DMS114 treated with DMSO at 0.1 percent for 48 hours (cell line): ENCODE measurements around the gene DCUN1D4.
A peak's percentile ranks its signal among the peaks of the same experiment; 100 is the strongest.
"Not testable (repeated sequence)": the region's sequence is repeated elsewhere in the genome, so short reads cannot be mapped to it uniquely, and the experiment has no call there.

ENCODE experiments used
- DNase-seq: peaks from one replicate; lab custom pipeline; 2025; ENCODE audit not compliant: unreplicated experiment; lab: John Stamatoyannopoulos, UW

The DCUN1D4 gene

DNA sequence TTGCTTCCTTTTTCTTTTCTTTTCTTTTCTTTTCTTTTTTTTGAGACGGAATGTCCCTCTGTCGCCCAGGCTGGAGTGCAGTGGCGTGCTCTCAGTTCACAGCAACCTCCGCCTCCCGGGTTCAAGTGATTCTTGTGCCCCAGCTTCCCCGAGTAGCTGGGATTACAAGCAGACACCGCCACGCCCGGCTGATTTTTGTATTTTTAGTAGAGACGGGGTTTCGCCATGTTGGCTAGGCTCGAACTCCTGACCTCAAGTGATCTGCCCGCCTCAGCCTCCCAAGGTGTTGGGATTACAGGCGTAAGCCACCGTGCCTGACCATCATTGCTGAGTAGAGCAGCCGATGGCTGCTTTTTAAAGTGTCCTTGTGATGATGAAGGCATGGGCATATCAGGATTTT is 50.4 kb downstream of the DCUN1D4 start:
- DNase-seq: not testable (repeated sequence)

- DNase-seq: no peak
Observed at GRCh38 chr4:51894059-51894645, 51.2 kb downstream of the DCUN1D4 start.

GRCh38 chr4:51895158-51895557 is 52.2 kb downstream of the DCUN1D4 start:
- no peak for DNase-seq

GRCh38 chr4:51895816-51896408 is 53.0 kb downstream of the DCUN1D4 start:
- peak; percentile 13 for DNase-seq

- no peak for DNase-seq
Observed at GRCh38 chr4:51901363-51901762, 58.4 kb downstream of the DCUN1D4 start.

GRCh38 chr4:51906167-51906958 is 63.4 kb downstream of the DCUN1D4 start:
- DNase-seq: no peak

- no peak for DNase-seq
Observed at GRCh38 chr4:51907006-51907669, 64.2 kb downstream of the DCUN1D4 start.

DNA sequence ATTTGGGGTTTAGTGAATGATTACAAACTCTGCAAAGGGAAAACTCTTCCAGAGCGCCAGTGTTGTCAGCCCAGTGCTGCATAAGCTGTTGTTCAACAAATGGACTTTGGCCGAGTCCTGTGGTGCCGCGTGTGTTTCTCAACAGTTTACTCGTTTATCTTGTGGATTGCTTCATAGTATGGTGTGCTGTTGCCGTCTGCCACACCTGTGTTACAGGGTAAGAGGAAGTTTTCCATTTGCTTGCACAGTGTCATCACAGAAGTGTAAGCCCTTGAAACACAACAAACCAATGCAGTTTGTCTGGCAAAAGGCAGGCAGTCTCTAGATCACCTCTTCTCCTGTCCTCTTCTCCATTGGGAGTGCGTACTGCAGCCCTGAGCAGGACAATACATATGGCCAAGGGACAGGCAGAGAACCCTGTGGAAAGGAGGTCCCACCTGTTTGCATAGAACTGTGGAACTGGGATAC is 66.3 kb downstream of the DCUN1D4 start:
- no peak for DNase-seq

- no peak for DNase-seq
Observed at GRCh38 chr4:51918251-51918650, 75.3 kb downstream of the DCUN1D4 start.

DNA sequence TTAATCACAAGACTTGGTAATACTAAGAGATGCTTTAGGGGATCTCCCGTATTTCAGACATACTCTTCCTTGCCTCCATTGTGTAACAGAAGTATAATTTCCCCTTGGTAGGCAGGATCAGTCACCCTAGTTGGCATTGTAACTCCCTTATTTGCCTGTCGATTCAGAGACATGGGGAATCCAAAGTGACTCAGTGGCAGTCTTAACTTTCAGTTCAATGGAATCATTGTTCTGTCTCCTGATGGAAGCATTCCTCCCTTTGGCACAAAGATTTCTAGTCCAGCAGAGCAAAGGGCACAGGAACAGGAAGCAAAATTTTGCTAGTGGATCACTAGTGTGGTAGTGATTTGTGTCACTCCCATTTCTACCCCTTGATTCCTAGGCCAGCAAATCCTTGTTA is 80.4 kb downstream of the DCUN1D4 start:
- no peak for DNase-seq

GRCh38 chr4:51925307-51925706 is 82.4 kb downstream of the DCUN1D4 start:
- no peak for DNase-seq

DNA sequence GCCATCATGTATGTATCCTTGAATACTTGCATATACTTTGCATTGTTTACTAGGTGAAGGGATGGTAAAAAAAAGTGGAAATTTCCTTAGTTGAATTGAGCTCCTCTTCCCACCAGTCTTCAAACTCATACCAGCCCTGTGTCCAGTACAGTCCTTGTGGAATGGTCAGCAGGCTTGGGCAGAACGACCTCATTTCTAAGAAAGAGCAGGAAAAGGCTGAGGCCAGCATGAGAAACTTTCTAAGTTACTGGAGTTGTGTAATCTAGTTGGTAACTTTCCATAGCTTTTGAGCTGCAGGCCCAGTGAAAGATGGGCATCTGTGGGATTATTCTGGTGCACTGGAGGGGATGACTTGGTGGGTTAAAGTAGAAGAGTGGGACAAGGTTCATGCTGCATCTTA is 87.6 kb downstream of the DCUN1D4 start:
- no peak for DNase-seq

DNA sequence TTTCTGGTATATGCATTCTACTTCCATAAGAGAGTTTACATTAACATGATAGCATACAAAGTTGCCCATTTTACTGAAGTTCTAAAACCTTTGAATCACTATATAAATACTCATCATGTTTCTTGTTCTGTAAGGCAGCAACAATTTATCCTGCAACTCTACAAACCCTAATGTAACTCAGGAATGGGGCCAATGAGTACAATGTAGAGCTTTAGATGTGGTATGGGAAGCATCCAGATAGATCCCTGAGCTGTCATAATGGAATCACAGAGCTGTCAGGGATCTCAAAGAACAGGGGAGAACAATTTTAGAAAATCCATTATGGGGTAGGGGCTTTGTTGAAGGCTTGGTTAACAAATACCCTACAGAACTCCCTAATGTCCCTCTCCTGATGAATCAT is 88.5 kb downstream of the DCUN1D4 start:
- no peak for DNase-seq

DNA sequence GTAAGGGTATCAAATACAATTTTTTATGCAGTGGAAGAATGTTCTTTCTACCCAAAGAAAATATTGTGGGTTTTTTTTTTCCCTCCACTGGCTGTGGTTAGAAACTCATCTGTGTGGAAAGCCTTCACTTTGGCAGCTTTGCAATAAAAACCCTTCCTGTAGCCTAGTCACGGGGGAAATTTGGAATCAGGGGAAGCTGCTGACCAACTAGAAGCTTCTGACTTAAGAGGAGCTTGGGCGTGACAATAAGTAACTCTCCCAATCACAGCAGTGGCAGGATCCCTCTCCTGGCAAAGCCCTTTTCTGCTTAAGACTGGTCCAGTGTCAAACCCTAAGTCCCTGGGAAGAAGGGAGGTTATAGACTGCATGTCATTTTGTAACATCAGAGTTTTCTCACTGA is 89.3 kb downstream of the DCUN1D4 start:
- no peak for DNase-seq

- no peak for DNase-seq
Observed at GRCh38 chr4:51932684-51933083, 89.7 kb downstream of the DCUN1D4 start.

DNA sequence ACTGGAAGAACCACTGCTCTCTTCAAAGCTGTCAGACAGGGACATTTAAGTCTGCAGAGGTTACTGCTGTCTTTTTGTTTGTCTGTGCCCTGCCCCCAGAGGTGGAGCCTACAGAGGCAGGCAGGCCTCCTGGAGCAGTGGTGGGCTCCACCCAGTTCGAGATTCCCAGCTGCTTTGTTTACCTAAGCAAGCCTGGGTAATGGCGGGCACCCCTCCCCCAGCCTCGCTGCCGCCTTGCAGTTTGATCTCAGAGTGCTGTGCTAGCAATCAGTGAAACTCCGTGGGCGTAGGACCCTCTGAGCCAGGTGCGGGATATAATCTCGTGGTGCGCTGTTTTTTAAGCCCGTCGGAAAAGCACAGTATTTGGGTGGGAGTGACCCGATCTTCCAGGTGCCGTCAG is 97.5 kb downstream of the DCUN1D4 start:
- not testable (repeated sequence) for DNase-seq

DNA sequence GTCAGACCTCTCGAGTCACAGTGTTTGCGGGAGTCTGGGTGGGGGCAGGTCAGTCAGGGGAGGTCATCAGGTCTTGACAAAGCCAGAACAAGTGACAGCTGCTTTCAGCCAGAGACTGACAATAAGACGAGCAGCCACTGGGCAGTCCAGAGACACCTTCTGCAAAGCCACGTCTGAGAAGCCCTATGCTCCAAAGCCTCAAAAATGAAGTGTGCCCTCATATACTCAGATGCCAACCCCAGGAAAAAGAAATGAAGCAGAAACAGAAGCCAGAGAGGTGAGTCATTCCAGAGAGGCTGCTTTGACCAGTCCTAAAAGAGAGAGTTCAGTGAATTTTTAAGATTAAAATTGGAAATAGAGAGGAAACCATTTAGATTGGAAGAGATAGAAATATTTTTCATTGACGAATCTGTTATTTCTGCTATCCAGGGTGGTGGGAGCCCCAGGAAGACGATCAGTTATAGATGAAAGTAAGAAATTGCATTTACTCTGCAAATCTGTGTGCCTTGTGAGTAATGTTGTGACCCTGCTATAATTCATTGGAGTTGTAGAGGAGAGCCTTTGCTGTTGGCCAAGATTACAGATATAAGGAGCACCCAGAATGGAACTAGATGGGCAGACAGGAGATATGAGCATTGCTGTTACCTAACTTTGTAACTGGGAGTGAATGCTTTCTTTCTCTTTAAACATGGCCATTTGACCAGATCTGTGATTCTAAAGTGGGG is 99.3 kb downstream of the DCUN1D4 start:
- no peak for DNase-seq

DNA sequence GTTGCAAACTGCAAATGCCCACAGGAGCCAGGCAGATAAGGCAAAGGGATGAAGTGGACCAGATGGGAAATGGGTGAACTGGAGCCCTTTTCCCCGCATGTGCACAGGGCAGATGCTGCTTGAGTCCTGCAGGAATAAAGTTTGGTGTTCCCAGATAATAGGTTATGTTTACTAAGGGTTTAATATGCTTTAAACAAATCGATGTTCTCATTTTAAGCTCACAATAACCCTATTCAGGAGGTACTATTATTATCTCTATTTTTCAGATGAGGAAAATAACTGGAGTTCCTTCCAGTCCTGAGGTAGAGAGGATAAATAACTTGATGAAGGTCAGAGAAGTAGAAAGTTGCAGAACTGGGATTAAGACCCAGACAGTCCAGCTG is 99.9 kb downstream of the DCUN1D4 start:
- no peak for DNase-seq

DNA sequence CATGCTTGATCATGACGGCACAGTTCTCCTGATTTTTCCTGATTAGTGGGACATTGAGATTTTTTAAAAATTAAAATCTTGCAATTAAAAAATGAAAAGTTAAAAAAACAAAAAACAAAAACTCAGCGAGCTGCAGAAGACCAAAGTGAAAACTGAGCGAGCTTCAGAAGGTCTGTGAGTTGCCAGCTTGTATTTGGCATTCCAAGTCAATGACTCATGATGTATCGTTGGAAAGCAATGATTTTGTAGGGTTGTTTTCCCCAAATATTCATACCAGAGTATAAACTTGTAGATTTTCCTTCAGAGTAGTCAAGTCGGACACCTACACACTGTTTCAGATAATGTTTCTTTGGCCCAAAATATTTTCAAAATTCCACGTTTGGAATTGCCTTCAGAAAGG is 100.3 kb downstream of the DCUN1D4 start:
- DNase-seq: no peak

DNA sequence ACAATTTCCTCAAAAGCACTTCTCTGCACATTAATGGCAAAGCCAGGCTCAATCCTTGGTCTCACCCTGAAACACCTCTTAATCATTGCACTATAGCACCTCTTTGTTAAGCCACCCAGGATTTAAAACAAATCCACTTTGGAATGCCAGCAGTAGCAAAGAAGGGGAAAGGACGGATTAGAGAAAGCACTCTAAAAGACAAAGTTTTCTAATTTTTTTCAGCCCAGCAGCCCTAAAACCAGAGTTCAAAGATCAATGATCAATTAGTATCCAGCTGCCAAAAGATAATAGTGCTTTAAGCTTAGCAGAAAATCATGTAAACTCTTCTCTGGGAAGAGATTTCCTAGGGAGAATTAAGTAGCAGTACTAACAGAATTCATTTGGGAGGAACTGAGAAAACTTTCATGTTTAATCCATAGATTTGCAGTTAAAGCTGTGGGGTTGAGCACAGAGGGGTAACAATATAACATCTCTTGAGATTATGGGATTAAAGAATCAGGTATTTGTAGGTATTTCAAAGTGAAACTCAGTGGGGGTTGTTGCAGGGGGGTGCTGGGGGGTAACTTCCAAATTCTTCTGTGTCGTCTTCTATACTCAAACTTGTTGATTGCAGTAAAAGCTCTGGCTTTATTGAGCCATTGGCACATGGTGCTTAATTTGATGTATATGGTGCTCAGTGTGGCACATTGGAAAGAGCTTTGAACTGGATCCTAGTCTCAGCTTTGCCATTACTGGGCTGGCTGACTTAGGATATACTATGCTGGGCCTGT is 115.4 kb downstream of the DCUN1D4 start:
- DNase-seq: no peak
